Stimulated activated CD4-positive, alpha-beta T cell treated with anti-CD3 and anti-CD28 coated beads, Interleukin-4, amount 100 ng/mL, for 48 hours (primary cell): ENCODE measurements around the gene XXYLT1.

Source experiments
- DNase-seq, 2 donors: peaks; one replicate each; pipeline ENCODE4 v3.0.0-alpha.2; 2020; ENCODE audit warnings: low read depth in 2 of 2

The XXYLT1 gene

GRCh38 chr3:195129644-195130492 lies 141.1 kb downstream of the XXYLT1 start:
- peak in 1 of 2 donors; percentile 41 for DNase-seq

GRCh38 chr3:195129072-195129643 lies 141.8 kb downstream of the XXYLT1 start:
- no peak for DNase-seq

GRCh38 chr3:195128255-195129071 lies 142.5 kb downstream of the XXYLT1 start:
- no peak for DNase-seq

GRCh38 chr3:195126056-195126605 lies 144.8 kb downstream of the XXYLT1 start:
- DNase-seq: no peak

GRCh38 chr3:195125646-195126045 lies 145.3 kb downstream of the XXYLT1 start:
- no peak for DNase-seq

GRCh38 chr3:195124378-195124992 lies 146.5 kb downstream of the XXYLT1 start:
- no peak for DNase-seq

- no peak for DNase-seq
Measured at GRCh38 chr3:195123281-195123691, 147.7 kb downstream of the XXYLT1 start.

- no peak for DNase-seq
Measured at GRCh38 chr3:195122261-195122660, 148.7 kb downstream of the XXYLT1 start.

- no peak for DNase-seq
Measured at GRCh38 chr3:195120267-195120601, 150.7 kb downstream of the XXYLT1 start.

- DNase-seq: no peak
Measured at GRCh38 chr3:195119461-195120266, 151.3 kb downstream of the XXYLT1 start.

GRCh38 chr3:195118671-195119070 lies 152.3 kb downstream of the XXYLT1 start:
- no peak for DNase-seq

GRCh38 chr3:195117978-195118581 lies 152.9 kb downstream of the XXYLT1 start:
- DNase-seq: no peak

- no peak for DNase-seq
Measured at GRCh38 chr3:195116407-195117185, 154.4 kb downstream of the XXYLT1 start.

GRCh38 chr3:195115600-195116406 lies 155.2 kb downstream of the XXYLT1 start:
- no peak for DNase-seq

- DNase-seq: no peak
Measured at GRCh38 chr3:195114786-195115599, 156.0 kb downstream of the XXYLT1 start.

- DNase-seq: no peak
Measured at GRCh38 chr3:195113536-195114425, 157.2 kb downstream of the XXYLT1 start.

- no peak for DNase-seq
Measured at GRCh38 chr3:195113048-195113447, 157.9 kb downstream of the XXYLT1 start.
